ENCODE data around the gene MRPL27.

Gene MRPL27

DNA sequence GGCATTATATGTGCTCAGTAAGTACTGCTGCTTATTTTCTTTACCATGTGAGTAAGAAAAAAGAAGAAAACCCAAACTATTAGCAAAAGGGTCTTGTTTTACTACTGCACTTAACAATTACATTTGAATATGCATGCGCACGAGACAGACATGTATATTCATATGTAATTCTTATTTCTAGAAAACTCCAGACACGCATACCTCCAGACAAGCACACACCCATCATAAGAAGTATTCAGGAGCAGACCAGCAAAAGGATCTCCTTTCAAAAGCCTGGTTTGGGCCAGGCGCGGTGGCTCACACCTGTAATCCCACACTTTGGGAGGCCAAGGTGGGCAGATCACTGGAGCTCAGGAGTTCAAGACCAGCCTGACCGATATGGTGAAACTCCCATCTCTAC lies 16.6 kb upstream of the MRPL27 start:
- no peak overlapping the region for H3K4me3 ChIP-seq (ENCODE audit: low read depth, low read length)
- H3K4me1 ChIP-seq (ENCODE audit: control insufficient read depth, insufficient read depth, low read length): no peaks in the 10 kb centered on the region
- no peaks in the 10 kb centered on the region for H3K9me3 ChIP-seq (ENCODE audit: control insufficient read depth, insufficient read depth, low read depth, low read length)
- no peak for TF ChIP-seq ZNF596 (tag by site-specific recombination; IDR thresholded peaks at IDR 0.05)
- TF ChIP-seq ZSCAN30 (tag by site-specific recombination; IDR thresholded peaks at IDR 0.05): no peak
- no peak for TF ChIP-seq ZNF843 (tag by site-specific recombination; IDR thresholded peaks at IDR 0.05)
- TF ChIP-seq, protein P1, sequence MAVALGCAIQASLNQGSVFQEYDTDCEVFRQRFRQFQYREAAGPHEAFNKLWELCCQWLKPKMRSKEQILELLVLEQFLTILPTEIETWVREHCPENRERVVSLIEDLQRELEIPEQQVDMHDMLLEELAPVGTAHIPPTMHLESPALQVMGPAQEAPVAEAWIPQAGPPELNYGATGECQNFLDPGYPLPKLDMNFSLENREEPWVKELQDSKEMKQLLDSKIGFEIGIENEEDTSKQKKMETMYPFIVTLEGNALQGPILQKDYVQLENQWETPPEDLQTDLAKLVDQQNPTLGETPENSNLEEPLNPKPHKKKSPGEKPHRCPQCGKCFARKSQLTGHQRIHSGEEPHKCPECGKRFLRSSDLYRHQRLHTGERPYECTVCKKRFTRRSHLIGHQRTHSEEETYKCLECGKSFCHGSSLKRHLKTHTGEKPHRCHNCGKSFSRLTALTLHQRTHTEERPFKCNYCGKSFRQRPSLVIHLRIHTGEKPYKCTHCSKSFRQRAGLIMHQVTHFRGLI (tag by site-specific recombination; IDR thresholded peaks at IDR 0.05): no peak
- no peak for TF ChIP-seq ZFP3 (tag by site-specific recombination; IDR thresholded peaks at IDR 0.05; ENCODE audit: low read depth)
- TF ChIP-seq ZNF221 (tag by site-specific recombination; IDR thresholded peaks at IDR 0.05; ENCODE audit: borderline replicate concordance): no peak
- TF ChIP-seq KLF8 (tag by site-specific recombination; IDR thresholded peaks at IDR 0.05): no peak
- no peak for TF ChIP-seq ZNF571 (tag by site-specific recombination; IDR thresholded peaks at IDR 0.05)
- TF ChIP-seq ZNF169 (tag by site-specific recombination; IDR thresholded peaks at IDR 0.05): no peak
- TF ChIP-seq ZNF138 (tag by site-specific recombination; IDR thresholded peaks at IDR 0.05; ENCODE audit: borderline replicate concordance): no peak
- no peak for TF ChIP-seq ZBTB20 (tag by site-specific recombination; IDR thresholded peaks at IDR 0.05)
- TF ChIP-seq ZNF830 (tag by site-specific recombination; IDR thresholded peaks at IDR 0.05; ENCODE audit: low read depth): no peak
- POLR2A ChIA-PET: interaction anchor here (0.6 to 5.1 kb wide), 6 partner anchors 7 to 238 kb away, joined by 3 to 25 read pairs (median 3); partner anchors contain the start of genes EME1, LRRC59 and MRPL27
- peaks cover 95 to 100% of the 10 kb centered on the region in 2 experiments for H3K36me3 ChIP-seq (ENCODE audit: control insufficient read depth in 2 of 2, insufficient read depth in 1 of 2, low read length in 2 of 2)
- CTCF ChIA-PET: interaction anchor here (0.6 to 8.8 kb wide), 2 partner anchors 8 to 48 kb away, joined by 3 to 69 read pairs; partner anchors contain the start of gene LRRC59
- H3K27ac ChIP-seq (ENCODE audit: extremely low read depth, low read depth, low read length): no peak overlapping the region

GRCh38 chr17:50388728-50389127 lies 15.7 kb upstream of the MRPL27 start:
- Histone ChIP-seq H3K4me3 (ENCODE audit: low read depth, low read length) (no peak overlapping the region), H3K27ac (ENCODE audit: extremely low read depth, low read depth, low read length) (no peak overlapping the region), H3K9me3 (ENCODE audit: control insufficient read depth, insufficient read depth, low read depth, low read length) (no peaks in the 10 kb centered on the region), H3K4me1 (ENCODE audit: control insufficient read depth, insufficient read depth, low read length) (no peaks in the 10 kb centered on the region), H3K36me3 (ENCODE audit: control insufficient read depth in 2 of 2, insufficient read depth in 1 of 2, low read length in 2 of 2) (peaks cover 94 to 100% of the 10 kb centered on the region in 2 experiments)
- ChIA-PET POLR2A (interaction anchor here (0.6 to 5.1 kb wide), 5 partner anchors 8 to 83 kb away, joined by 3 to 25 read pairs (median 3); partner anchors contain the start of genes EME1, LRRC59 and MRPL27), CTCF (interaction anchor here (0.7 to 8.8 kb wide), 2 partner anchors 9 to 27 kb away, joined by 3 to 69 read pairs; partner anchors contain the start of gene LRRC59)
- no peak for TF ChIP-seq KLF1 (tag by site-specific recombination; IDR thresholded peaks at IDR 0.05)
- TF ChIP-seq, protein P2, sequence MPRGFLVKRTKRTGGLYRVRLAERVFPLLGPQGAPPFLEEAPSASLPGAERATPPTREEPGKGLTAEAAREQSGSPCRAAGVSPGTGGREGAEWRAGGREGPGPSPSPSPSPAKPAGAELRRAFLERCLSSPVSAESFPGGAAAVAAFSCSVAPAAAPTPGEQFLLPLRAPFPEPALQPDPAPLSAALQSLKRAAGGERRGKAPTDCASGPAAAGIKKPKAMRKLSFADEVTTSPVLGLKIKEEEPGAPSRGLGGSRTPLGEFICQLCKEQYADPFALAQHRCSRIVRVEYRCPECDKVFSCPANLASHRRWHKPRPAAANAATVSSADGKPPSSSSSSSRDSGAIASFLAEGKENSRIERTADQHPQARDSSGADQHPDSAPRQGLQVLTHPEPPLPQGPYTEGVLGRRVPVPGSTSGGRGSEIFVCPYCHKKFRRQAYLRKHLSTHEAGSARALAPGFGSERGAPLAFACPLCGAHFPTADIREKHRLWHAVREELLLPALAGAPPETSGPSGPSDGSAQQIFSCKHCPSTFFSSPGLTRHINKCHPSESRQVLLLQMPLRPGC (tag by site-specific recombination; IDR thresholded peaks at IDR 0.05): no peak
- TF ChIP-seq, protein P3, sequence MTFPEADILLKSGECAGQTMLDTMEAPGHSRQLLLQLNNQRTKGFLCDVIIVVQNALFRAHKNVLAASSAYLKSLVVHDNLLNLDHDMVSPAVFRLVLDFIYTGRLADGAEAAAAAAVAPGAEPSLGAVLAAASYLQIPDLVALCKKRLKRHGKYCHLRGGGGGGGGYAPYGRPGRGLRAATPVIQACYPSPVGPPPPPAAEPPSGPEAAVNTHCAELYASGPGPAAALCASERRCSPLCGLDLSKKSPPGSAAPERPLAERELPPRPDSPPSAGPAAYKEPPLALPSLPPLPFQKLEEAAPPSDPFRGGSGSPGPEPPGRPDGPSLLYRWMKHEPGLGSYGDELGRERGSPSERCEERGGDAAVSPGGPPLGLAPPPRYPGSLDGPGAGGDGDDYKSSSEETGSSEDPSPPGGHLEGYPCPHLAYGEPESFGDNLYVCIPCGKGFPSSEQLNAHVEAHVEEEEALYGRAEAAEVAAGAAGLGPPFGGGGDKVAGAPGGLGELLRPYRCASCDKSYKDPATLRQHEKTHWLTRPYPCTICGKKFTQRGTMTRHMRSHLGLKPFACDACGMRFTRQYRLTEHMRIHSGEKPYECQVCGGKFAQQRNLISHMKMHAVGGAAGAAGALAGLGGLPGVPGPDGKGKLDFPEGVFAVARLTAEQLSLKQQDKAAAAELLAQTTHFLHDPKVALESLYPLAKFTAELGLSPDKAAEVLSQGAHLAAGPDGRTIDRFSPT (tag by site-specific recombination; IDR thresholded peaks at IDR 0.05): no peak

- Histone ChIP-seq H3K36me3 (ENCODE audit: control insufficient read depth in 2 of 2, insufficient read depth in 1 of 2, low read length in 2 of 2) (peaks cover 92 to 100% of the 10 kb centered on the region in 2 experiments), H3K9me3 (ENCODE audit: control insufficient read depth, insufficient read depth, low read depth, low read length) (no peaks in the 10 kb centered on the region), H3K27ac (ENCODE audit: extremely low read depth, low read depth, low read length) (peak overlapping the region; percentile 2; the same call in 1 of the 2 replicates), H3K4me1 (ENCODE audit: control insufficient read depth, insufficient read depth, low read length) (no peaks in the 10 kb centered on the region), H3K4me3 (ENCODE audit: low read depth, low read length) (no peak overlapping the region)
- ChIA-PET CTCF (interaction anchor here (1.2 to 8.8 kb wide), 3 partner anchors 11 to 24 kb away, joined by 8 to 69 read pairs (median 13); partner anchors contain the start of genes EME1, LRRC59 and MRPL27), POLR2A (interaction anchor here (0.7 to 1.6 kb wide), 2 partner anchors 10 to 186 kb away, joined by 3 to 10 read pairs; partner anchors contain the start of gene LRRC59)
- TF ChIP-seq ZNF174 (tag by site-specific recombination; IDR thresholded peaks at IDR 0.05) (no peak), ZNF670 (tag by site-specific recombination; IDR thresholded peaks at IDR 0.05; ENCODE audit: low read depth) (no peak), MYNN (tag by site-specific recombination; IDR thresholded peaks at IDR 0.05; ENCODE audit: borderline replicate concordance) (no peak), ZNF324 (tag by site-specific recombination; IDR thresholded peaks at IDR 0.05) (no peak)
- TF ChIP-seq, protein P4, sequence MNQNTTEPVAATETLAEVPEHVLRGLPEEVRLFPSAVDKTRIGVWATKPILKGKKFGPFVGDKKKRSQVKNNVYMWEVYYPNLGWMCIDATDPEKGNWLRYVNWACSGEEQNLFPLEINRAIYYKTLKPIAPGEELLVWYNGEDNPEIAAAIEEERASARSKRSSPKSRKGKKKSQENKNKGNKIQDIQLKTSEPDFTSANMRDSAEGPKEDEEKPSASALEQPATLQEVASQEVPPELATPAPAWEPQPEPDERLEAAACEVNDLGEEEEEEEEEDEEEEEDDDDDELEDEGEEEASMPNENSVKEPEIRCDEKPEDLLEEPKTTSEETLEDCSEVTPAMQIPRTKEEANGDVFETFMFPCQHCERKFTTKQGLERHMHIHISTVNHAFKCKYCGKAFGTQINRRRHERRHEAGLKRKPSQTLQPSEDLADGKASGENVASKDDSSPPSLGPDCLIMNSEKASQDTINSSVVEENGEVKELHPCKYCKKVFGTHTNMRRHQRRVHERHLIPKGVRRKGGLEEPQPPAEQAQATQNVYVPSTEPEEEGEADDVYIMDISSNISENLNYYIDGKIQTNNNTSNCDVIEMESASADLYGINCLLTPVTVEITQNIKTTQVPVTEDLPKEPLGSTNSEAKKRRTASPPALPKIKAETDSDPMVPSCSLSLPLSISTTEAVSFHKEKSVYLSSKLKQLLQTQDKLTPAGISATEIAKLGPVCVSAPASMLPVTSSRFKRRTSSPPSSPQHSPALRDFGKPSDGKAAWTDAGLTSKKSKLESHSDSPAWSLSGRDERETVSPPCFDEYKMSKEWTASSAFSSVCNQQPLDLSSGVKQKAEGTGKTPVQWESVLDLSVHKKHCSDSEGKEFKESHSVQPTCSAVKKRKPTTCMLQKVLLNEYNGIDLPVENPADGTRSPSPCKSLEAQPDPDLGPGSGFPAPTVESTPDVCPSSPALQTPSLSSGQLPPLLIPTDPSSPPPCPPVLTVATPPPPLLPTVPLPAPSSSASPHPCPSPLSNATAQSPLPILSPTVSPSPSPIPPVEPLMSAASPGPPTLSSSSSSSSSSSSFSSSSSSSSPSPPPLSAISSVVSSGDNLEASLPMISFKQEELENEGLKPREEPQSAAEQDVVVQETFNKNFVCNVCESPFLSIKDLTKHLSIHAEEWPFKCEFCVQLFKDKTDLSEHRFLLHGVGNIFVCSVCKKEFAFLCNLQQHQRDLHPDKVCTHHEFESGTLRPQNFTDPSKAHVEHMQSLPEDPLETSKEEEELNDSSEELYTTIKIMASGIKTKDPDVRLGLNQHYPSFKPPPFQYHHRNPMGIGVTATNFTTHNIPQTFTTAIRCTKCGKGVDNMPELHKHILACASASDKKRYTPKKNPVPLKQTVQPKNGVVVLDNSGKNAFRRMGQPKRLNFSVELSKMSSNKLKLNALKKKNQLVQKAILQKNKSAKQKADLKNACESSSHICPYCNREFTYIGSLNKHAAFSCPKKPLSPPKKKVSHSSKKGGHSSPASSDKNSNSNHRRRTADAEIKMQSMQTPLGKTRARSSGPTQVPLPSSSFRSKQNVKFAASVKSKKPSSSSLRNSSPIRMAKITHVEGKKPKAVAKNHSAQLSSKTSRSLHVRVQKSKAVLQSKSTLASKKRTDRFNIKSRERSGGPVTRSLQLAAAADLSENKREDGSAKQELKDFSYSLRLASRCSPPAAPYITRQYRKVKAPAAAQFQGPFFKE (tag by site-specific recombination; IDR thresholded peaks at IDR 0.05; ENCODE audit: borderline replicate concordance): no peak
Measured at GRCh38 chr17:50386510-50386909, 13.5 kb upstream of the MRPL27 start.
